ENCODE measurements around the gene SLC7A9. TPM values are rescaled to one million over a fixed set of nuclear protein-coding genes. Genes with fewer than 3 reads are reported as not detected.

Gene SLC7A9
- total RNA-seq, 3 donors from 2014 or later (not counting 1 experiment from before 2014, with no cell fraction given), result 0.75 to 0.80 TPM; not detected in 1

- H3K27me3 Mint-ChIP-seq (ENCODE audit: low read depth in 2 of 2), result peaks cover 7 to 25% of the 10 kb centered on the region in 2 donors
- no peaks in the 10 kb centered on the region for H3K4me1 Mint-ChIP-seq
- 92% methylated on average over 4 of the region's 4 CpGs for WGBS (ENCODE audit: insufficient coverage)
- H3K4me3 Mint-ChIP-seq, result no peak overlapping the region
- H3K36me3 Mint-ChIP-seq, result no peaks in the 10 kb centered on the region
- H3K9me3 ChIP-seq (ENCODE audit: control insufficient read depth, insufficient read depth, low read length), result no peaks in the 10 kb centered on the region
- no peaks in the 10 kb centered on the region for H3K9me3 Mint-ChIP-seq
- H3K27ac ChIP-seq (ENCODE audit: low read length), result no peak overlapping the region
- no peaks in the 10 kb centered on the region for H3K4me1 ChIP-seq (ENCODE audit: control insufficient read depth, insufficient read depth, low read length)
- intact Hi-C loops (cut with micrococcal nuclease), result no loop called here
- H3K36me3 ChIP-seq (ENCODE audit: control insufficient read depth, insufficient read depth, low read length), result no peaks in the 10 kb centered on the region
- no peak overlapping the region for H3K27ac Mint-ChIP-seq
- no peaks in the 10 kb centered on the region for H3K27me3 ChIP-seq (ENCODE audit: control insufficient read depth, insufficient read depth, low read length)
- TF ChIP-seq CTCF (IDR thresholded peaks at IDR 0.05), result no peak
- H3K4me3 ChIP-seq (ENCODE audit: low read length), result no peak overlapping the region
- ATAC-seq (no peak), DNase-seq (no peak)
Measured at GRCh38 chr19:32828139-32828538, 41.4 kb downstream of the SLC7A9 start.

- Histone ChIP-seq H3K27ac (ENCODE audit: low read length) (no peak overlapping the region), H3K9me3 (ENCODE audit: control insufficient read depth, insufficient read depth, low read length) (no peaks in the 10 kb centered on the region), H3K4me1 (ENCODE audit: control insufficient read depth, insufficient read depth, low read length) (peaks cover 6% of the 10 kb centered on the region), H3K36me3 (ENCODE audit: control insufficient read depth, insufficient read depth, low read length) (no peaks in the 10 kb centered on the region), H3K4me3 (ENCODE audit: low read length) (no peak overlapping the region), H3K27me3 (ENCODE audit: control insufficient read depth, insufficient read depth, low read length) (no peaks in the 10 kb centered on the region)
- intact Hi-C loops (cut with micrococcal nuclease), result no loop called here
- no peaks in the 10 kb centered on the region for H3K4me1 Mint-ChIP-seq
- WGBS (ENCODE audit: insufficient coverage), result 62% methylated on average over 21 of the region's 21 CpGs
- DNase-seq (no peak), ATAC-seq (no peak)
- no peaks in the 10 kb centered on the region for H3K9me3 Mint-ChIP-seq
- no peak overlapping the region for H3K27ac Mint-ChIP-seq
- no peak for TF ChIP-seq CTCF (IDR thresholded peaks at IDR 0.05)
- H3K27me3 Mint-ChIP-seq (ENCODE audit: low read depth in 2 of 2), result peaks cover 8 to 25% of the 10 kb centered on the region in 2 donors
- H3K4me3 Mint-ChIP-seq, result no peak overlapping the region
- no peaks in the 10 kb centered on the region for H3K36me3 Mint-ChIP-seq
Measured at GRCh38 chr19:32824916-32825608, 44.5 kb downstream of the SLC7A9 start.

- Histone ChIP-seq H3K9me3 (ENCODE audit: control insufficient read depth, insufficient read depth, low read length) (no peaks in the 10 kb centered on the region), H3K4me1 (ENCODE audit: control insufficient read depth, insufficient read depth, low read length) (peaks cover 12% of the 10 kb centered on the region), H3K27ac (ENCODE audit: low read length) (no peak overlapping the region), H3K36me3 (ENCODE audit: control insufficient read depth, insufficient read depth, low read length) (no peaks in the 10 kb centered on the region), H3K27me3 (ENCODE audit: control insufficient read depth, insufficient read depth, low read length) (no peaks in the 10 kb centered on the region), H3K4me3 (ENCODE audit: low read length) (no peak overlapping the region)
- H3K27ac Mint-ChIP-seq, result no peak overlapping the region
- DNase-seq (no peak), ATAC-seq (no peak)
- H3K9me3 Mint-ChIP-seq, result no peaks in the 10 kb centered on the region
- intact Hi-C loops (cut with micrococcal nuclease), result no loop called here
- 42% methylated on average over 20 of the region's 20 CpGs for WGBS (ENCODE audit: insufficient coverage)
- peaks cover 0 to 5% of the 10 kb centered on the region in 2 donors for H3K4me1 Mint-ChIP-seq
- peaks cover 14 to 32% of the 10 kb centered on the region in 2 donors for H3K27me3 Mint-ChIP-seq (ENCODE audit: low read depth in 2 of 2)
- H3K4me3 Mint-ChIP-seq, result no peak overlapping the region
- no peaks in the 10 kb centered on the region for H3K36me3 Mint-ChIP-seq
- TF ChIP-seq CTCF (IDR thresholded peaks at IDR 0.05), result no peak
Measured at GRCh38 chr19:32824191-32824751, 45.3 kb downstream of the SLC7A9 start.
